Measurements from ENCODE around the gene BCS1L. TPM values are rescaled to one million over a fixed set of nuclear protein-coding genes. Genes with fewer than 3 reads are reported as not detected.

Gene BCS1L
- 10 to 100 TPM; 47.6 to 64.8 (median 58.9) TPM for polyA plus RNA-seq (ENCODE audit: insufficient read length in 4 of 4)

- peak; percentile 65 to 85 (median 76) for DNase-seq (ENCODE audit: low read depth in 4 of 4, low spot score in 2 of 4)
Observed at GRCh38 chr2:218659258-218659987, at the start of gene BCS1L, which contains the start of gene ZNF142. Gene BCS1L, plus strand, starts transcription at chr2:218659683. Its CDS starts 1,305 bp downstream, at chr2:218660988. Gene ZNF142, minus strand, starts transcription at chr2:218659623. Its CDS starts 3,194 bp downstream, at chr2:218656429.

GRCh38 chr2:218615868-218616315 lies 43.6 kb upstream of the BCS1L start:
- DNase-seq (ENCODE audit: low read depth in 4 of 4, low spot score in 2 of 4), result no peak

- no peak for DNase-seq (ENCODE audit: low read depth in 4 of 4, low spot score in 2 of 4)
Observed at GRCh38 chr2:218618102-218618860, 41.2 kb upstream of the BCS1L start.

GRCh38 chr2:218621007-218621406 lies 38.5 kb upstream of the BCS1L start:
- no peak for DNase-seq (ENCODE audit: low read depth in 4 of 4, low spot score in 2 of 4)

GRCh38 chr2:218622606-218623365 lies 36.7 kb upstream of the BCS1L start:
- DNase-seq (ENCODE audit: low read depth in 4 of 4, low spot score in 2 of 4), result no peak

- no peak for DNase-seq (ENCODE audit: low read depth in 4 of 4, low spot score in 2 of 4)
Observed at GRCh38 chr2:218623366-218623705, 36.1 kb upstream of the BCS1L start.

- no peak for DNase-seq (ENCODE audit: low read depth in 4 of 4, low spot score in 2 of 4)
Observed at GRCh38 chr2:218626369-218626768, 33.1 kb upstream of the BCS1L start.

- DNase-seq (ENCODE audit: low read depth in 4 of 4, low spot score in 2 of 4), result no peak
Observed at GRCh38 chr2:218627939-218628338, 31.5 kb upstream of the BCS1L start.

GRCh38 chr2:218631837-218632236 lies 27.6 kb upstream of the BCS1L start:
- no peak for DNase-seq (ENCODE audit: low read depth in 4 of 4, low spot score in 2 of 4)

- DNase-seq (ENCODE audit: low read depth in 4 of 4, low spot score in 2 of 4), result no peak
Observed at GRCh38 chr2:218635719-218636118, 23.8 kb upstream of the BCS1L start.

- no peak for DNase-seq (ENCODE audit: low read depth in 4 of 4, low spot score in 2 of 4)
Observed at GRCh38 chr2:218638372-218638771, 21.1 kb upstream of the BCS1L start.

GRCh38 chr2:218642121-218642656 lies 17.3 kb upstream of the BCS1L start:
- DNase-seq (ENCODE audit: low read depth in 4 of 4, low spot score in 2 of 4), result no peak

- DNase-seq (ENCODE audit: low read depth in 4 of 4, low spot score in 2 of 4), result no peak
Observed at GRCh38 chr2:218642786-218643185, 16.7 kb upstream of the BCS1L start.

- no peak for DNase-seq (ENCODE audit: low read depth in 4 of 4, low spot score in 2 of 4)
Observed at GRCh38 chr2:218643751-218644310, 15.7 kb upstream of the BCS1L start.

- DNase-seq (ENCODE audit: low read depth in 4 of 4, low spot score in 2 of 4), result no peak
Observed at GRCh38 chr2:218644721-218645120, 14.8 kb upstream of the BCS1L start.

- no peak for DNase-seq (ENCODE audit: low read depth in 4 of 4, low spot score in 2 of 4)
Observed at GRCh38 chr2:218645126-218645525, 14.4 kb upstream of the BCS1L start.

GRCh38 chr2:218648088-218648786 lies 11.2 kb upstream of the BCS1L start:
- DNase-seq (ENCODE audit: low read depth in 4 of 4, low spot score in 2 of 4), result no peak

- no peak for DNase-seq (ENCODE audit: low read depth in 4 of 4, low spot score in 2 of 4)
Observed at GRCh38 chr2:218648787-218649100, 10.7 kb upstream of the BCS1L start.

GRCh38 chr2:218655751-218656150 lies 3.7 kb upstream of the BCS1L start:
- DNase-seq (ENCODE audit: low read depth in 4 of 4, low spot score in 2 of 4), result no peak

GRCh38 chr2:218658671-218659257 lies 719 bp upstream of the BCS1L start:
- DNase-seq (ENCODE audit: low read depth in 4 of 4, low spot score in 2 of 4), result no peak

Measured in left renal cortex interstitium (tissue), 4 donors.